ENCODE measurements around the gene CDH4. TPM values are rescaled to one million over a fixed set of nuclear protein-coding genes. Genes with fewer than 3 reads are reported as not detected.

The CDH4 gene
- total and polyA plus RNA-seq, 9 donors = 0.12 to 4.4 (median 0.36) TPM

DNA sequence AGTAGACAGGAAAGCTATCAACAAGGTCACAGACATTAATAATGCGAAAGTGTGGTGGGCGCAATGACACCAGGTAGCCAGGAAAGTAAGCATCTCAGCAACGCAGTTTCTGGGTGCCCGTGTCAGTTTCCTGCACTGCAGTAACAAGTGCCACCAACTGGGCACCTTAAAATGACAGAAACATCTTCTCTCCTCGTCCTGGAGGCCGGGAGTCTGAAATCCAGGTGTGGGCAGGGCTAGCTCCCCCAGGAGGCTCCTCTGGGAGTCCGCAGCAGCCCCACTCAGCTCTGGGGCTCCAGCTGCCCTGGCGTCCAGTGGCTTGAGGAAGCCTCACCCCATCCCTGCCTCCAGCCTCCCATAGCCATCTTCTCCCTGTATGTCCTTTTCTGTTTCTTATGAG, 426.4 kb downstream of the CDH4 start:
- intact Hi-C loops (cut with DNase I) = no loop called here
- no peaks in the 10 kb centered on the region for H3K9me3 ChIP-seq
- no peaks in the 10 kb centered on the region for H3K27me3 ChIP-seq
- TF ChIP-seq, protein P1, sequence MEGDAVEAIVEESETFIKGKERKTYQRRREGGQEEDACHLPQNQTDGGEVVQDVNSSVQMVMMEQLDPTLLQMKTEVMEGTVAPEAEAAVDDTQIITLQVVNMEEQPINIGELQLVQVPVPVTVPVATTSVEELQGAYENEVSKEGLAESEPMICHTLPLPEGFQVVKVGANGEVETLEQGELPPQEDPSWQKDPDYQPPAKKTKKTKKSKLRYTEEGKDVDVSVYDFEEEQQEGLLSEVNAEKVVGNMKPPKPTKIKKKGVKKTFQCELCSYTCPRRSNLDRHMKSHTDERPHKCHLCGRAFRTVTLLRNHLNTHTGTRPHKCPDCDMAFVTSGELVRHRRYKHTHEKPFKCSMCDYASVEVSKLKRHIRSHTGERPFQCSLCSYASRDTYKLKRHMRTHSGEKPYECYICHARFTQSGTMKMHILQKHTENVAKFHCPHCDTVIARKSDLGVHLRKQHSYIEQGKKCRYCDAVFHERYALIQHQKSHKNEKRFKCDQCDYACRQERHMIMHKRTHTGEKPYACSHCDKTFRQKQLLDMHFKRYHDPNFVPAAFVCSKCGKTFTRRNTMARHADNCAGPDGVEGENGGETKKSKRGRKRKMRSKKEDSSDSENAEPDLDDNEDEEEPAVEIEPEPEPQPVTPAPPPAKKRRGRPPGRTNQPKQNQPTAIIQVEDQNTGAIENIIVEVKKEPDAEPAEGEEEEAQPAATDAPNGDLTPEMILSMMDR (IDR thresholded peaks at IDR 0.05) = no peak
- TF ChIP-seq EP300 (IDR thresholded peaks at IDR 0.05) (no peak), POLR2A (IDR thresholded peaks at IDR 0.05) (no peak)
- DNase-seq = no peak
- no peaks in the 10 kb centered on the region for H3K4me1 ChIP-seq (ENCODE audit: insufficient read depth)
- H3K4me3 ChIP-seq = no peak overlapping the region
- H3K36me3 ChIP-seq = no peaks in the 10 kb centered on the region
- WGBS, 3 donors = 81 to 87% (median 86%) methylated on average over 8 of the region's 8 CpGs
- no peak overlapping the region for H3K27ac ChIP-seq

DNA sequence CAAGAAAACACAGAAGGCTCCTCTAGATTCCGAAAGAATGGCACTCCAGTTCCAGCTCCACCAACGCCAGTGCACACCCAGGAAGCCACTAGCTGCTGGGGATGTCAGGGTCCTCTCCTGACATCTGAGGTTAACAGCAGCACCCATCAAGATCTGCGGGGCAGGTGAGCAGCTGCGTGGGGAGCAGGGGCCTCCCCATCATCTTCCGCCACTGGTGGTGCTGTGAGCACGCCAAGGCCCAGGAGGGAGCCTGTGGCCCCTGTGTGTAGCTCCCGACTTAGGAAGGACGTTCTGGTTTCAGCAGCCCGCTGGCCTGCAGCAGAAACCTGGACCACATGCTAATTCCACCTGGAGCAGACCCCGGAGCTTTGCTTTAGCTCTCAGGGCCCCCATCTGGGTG, 427.4 kb downstream of the CDH4 start:
- no peak for DNase-seq
- WGBS, 3 donors = 82 to 88% (median 86%) methylated on average over 10 of the region's 10 CpGs
- Histone ChIP-seq H3K36me3 (no peaks in the 10 kb centered on the region), H3K4me3 (no peak overlapping the region), H3K27me3 (no peaks in the 10 kb centered on the region), H3K9me3 (no peaks in the 10 kb centered on the region), H3K27ac (no peak overlapping the region), H3K4me1 (ENCODE audit: insufficient read depth) (no peaks in the 10 kb centered on the region)
- TF ChIP-seq, protein P1 (IDR thresholded peaks at IDR 0.05) = no peak
- TF ChIP-seq EP300 (IDR thresholded peaks at IDR 0.05) = no peak
- TF ChIP-seq POLR2A (IDR thresholded peaks at IDR 0.05) = no peak
- intact Hi-C loops (cut with DNase I) = no loop called here

DNA sequence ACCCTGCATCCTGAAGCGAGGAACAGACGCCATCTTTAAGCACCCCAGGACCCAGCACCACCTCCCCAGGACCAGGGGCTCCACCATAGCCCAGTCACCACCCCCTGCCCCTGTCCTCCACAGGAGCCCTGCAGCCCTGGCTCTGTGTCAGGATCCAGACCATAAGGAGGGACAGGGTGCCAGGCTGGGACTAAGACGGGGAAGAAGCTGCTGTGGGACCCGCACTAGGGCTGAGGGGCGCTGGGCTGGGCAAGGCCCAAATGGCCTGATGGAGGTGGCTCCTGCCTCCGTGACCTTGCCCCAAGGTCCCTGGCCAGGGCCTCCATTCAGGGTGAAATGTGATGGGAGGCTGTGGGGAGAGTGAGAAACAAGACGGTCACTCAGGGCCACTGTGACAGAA, 428.0 kb downstream of the CDH4 start:
- no peak overlapping the region for H3K27ac ChIP-seq
- intact Hi-C loops (cut with DNase I) = no loop called here
- H3K9me3 ChIP-seq = no peaks in the 10 kb centered on the region
- no peak overlapping the region for H3K4me3 ChIP-seq
- H3K4me1 ChIP-seq (ENCODE audit: insufficient read depth) = no peaks in the 10 kb centered on the region
- DNase-seq = no peak
- H3K27me3 ChIP-seq = no peaks in the 10 kb centered on the region
- H3K36me3 ChIP-seq = no peaks in the 10 kb centered on the region
- WGBS, 3 donors = 83 to 90% (median 88%) methylated on average over 7 of the region's 7 CpGs
- TF ChIP-seq, protein P1 (IDR thresholded peaks at IDR 0.05) = no peak

DNA sequence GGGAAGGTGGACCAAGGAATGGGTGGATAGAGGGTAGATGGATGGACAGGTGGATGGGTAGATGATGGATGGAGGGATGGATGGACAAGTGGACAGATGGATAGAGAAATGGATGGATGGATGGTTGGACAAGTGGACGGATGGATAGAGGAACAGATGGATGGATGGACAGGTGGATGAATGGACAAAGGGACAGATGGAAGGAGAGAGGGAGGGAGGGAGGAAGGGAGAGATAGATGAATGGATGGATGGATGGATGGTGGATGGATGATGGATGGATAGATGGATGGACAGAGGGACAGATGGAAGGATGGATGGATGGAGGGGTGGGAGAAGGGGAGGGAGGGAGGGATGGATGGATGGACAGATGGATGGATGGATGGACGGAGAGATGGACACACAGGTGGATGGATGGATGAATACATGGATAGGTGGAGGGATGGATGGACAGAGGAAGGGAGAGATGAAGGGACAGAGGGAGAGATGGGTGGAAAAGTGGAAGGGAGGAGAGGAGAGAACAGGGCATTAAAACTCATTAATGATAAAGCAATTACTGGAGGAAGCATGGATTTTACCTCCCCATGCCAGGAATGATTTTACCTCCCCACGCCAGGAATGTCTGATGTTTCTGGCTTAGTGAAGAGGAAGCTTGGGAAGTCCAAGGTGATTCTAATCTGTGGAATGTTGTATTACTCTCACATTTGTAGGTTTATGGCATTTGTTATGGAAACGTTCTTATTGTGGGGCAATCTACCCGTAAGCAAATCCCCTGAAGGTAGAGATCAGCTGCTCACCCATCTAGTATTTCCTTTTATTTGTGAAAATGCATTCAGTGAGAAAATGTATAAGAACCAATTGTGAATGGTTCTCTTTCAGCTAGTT, 430.3 kb downstream of the CDH4 start:
- no peaks in the 10 kb centered on the region for H3K36me3 ChIP-seq
- no peak for DNase-seq
- no peak overlapping the region for H3K27ac ChIP-seq
- no peaks in the 10 kb centered on the region for H3K27me3 ChIP-seq
- no peaks in the 10 kb centered on the region for H3K9me3 ChIP-seq
- H3K4me3 ChIP-seq = no peak overlapping the region
- WGBS, 3 donors = 51 to 62% (median 51%) methylated on average over 5 of the region's 5 CpGs
- H3K4me1 ChIP-seq (ENCODE audit: insufficient read depth) = no peaks in the 10 kb centered on the region
- TF ChIP-seq EP300 (IDR thresholded peaks at IDR 0.05) (no peak), POLR2A (IDR thresholded peaks at IDR 0.05) (no peak)
- TF ChIP-seq, protein P1 (IDR thresholded peaks at IDR 0.05) = no peak
- intact Hi-C loops (cut with DNase I) = no loop called here

All from ovary (tissue), 9 donors.